H1 (cell line): ENCODE data around the gene LAMB1.

ENCODE experiments used
- EP300 ChIP-seq, 2 experiments: IDR thresholded peaks; 1 replicate in 1 of 2; 2 replicates in 1 of 2; pipeline ENCODE4 v1.6.1; 2011 to 2012; ENCODE audit warnings: low read depth in 2 of 2, low read length in 2 of 2, mild to moderate bottlenecking in 2 of 2, borderline replicate concordance in 1 of 2, inconsistent platforms in 1 of 2, moderate library complexity in 1 of 2
- FOSL1 ChIP-seq: IDR thresholded peaks from 2 replicates; pipeline ENCODE4 v1.6.1; 2011; ENCODE audit warnings: mild to moderate bottlenecking, low read depth, low read length, moderate library complexity; ENCODE audit not compliant: insufficient read depth
- SP2 ChIP-seq: IDR thresholded peaks from 2 replicates; pipeline ENCODE4 v1.6.1; 2012; ENCODE audit warnings: mild to moderate bottlenecking, low read length, inconsistent platforms
- ZNF274 ChIP-seq: IDR thresholded peaks from 2 replicates; pipeline ENCODE4 v1.7.0; 2012; ENCODE audit warnings: low read length, borderline replicate concordance; ENCODE audit errors: extremely low read depth
- TF ChIP-seq, protein P1 (sequence below), 3 experiments: IDR thresholded peaks; 1 replicate in 2 of 3; 2 replicates in 1 of 3; pipeline versions ENCODE4 v1.5.1 to v1.6.1; 2011; ENCODE audit warnings: low read length in 3 of 3, mild to moderate bottlenecking in 3 of 3, inconsistent platforms in 2 of 3, low read depth in 1 of 3, moderate library complexity in 1 of 3; ENCODE audit not compliant: insufficient read depth in 1 of 3; ENCODE audit errors: control extremely low read depth in 1 of 3

DNA sequence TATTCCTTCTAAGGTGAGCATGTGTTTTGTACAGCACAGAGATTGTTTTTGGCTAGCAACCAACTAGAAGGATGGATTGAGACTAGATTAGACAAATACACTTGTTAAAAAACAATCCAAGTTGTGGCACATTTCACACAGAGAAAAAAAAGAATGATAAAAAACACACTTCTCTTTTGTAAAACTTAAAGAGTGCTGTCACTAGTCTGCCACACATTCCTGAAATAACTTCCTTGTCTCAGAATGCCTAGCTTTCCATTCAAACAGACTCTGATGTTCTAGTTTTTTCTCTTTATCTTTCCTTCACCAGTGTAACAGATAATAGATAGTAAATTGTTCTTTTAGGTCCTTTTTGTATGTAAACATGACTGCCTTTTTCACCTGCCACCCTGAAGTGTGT lies 100.6 kb downstream of the LAMB1 start:
- TF ChIP-seq ZNF274: no peak
- TF ChIP-seq SP2: no peak
- TF ChIP-seq, protein P1, sequence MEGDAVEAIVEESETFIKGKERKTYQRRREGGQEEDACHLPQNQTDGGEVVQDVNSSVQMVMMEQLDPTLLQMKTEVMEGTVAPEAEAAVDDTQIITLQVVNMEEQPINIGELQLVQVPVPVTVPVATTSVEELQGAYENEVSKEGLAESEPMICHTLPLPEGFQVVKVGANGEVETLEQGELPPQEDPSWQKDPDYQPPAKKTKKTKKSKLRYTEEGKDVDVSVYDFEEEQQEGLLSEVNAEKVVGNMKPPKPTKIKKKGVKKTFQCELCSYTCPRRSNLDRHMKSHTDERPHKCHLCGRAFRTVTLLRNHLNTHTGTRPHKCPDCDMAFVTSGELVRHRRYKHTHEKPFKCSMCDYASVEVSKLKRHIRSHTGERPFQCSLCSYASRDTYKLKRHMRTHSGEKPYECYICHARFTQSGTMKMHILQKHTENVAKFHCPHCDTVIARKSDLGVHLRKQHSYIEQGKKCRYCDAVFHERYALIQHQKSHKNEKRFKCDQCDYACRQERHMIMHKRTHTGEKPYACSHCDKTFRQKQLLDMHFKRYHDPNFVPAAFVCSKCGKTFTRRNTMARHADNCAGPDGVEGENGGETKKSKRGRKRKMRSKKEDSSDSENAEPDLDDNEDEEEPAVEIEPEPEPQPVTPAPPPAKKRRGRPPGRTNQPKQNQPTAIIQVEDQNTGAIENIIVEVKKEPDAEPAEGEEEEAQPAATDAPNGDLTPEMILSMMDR (IDR thresholded peaks at IDR 0.05; ENCODE audit: control extremely low read depth in 1 of 3, insufficient read depth in 1 of 3, low read depth in 1 of 3, low read length in 3 of 3): no peak
- no peak for TF ChIP-seq FOSL1
- no peak for TF ChIP-seq EP300 (IDR thresholded peaks at IDR 0.05; ENCODE audit: borderline replicate concordance in 1 of 2, low read depth in 2 of 2, low read length in 2 of 2)
